Activated CD8-positive, alpha-beta memory T cell treated with anti-CD3 and anti-CD28 coated beads for 24 hours (primary cell): Measurements from ENCODE around the gene SH3D19.
"Not testable (repeated sequence)": the region's sequence is repeated elsewhere in the genome, so short reads cannot be mapped to it uniquely, and the experiment has no call there.

Source experiments
- DNase-seq: peaks from one replicate; pipeline ENCODE4 v3.0.0-alpha.2; 2020

SH3D19 gene

DNA sequence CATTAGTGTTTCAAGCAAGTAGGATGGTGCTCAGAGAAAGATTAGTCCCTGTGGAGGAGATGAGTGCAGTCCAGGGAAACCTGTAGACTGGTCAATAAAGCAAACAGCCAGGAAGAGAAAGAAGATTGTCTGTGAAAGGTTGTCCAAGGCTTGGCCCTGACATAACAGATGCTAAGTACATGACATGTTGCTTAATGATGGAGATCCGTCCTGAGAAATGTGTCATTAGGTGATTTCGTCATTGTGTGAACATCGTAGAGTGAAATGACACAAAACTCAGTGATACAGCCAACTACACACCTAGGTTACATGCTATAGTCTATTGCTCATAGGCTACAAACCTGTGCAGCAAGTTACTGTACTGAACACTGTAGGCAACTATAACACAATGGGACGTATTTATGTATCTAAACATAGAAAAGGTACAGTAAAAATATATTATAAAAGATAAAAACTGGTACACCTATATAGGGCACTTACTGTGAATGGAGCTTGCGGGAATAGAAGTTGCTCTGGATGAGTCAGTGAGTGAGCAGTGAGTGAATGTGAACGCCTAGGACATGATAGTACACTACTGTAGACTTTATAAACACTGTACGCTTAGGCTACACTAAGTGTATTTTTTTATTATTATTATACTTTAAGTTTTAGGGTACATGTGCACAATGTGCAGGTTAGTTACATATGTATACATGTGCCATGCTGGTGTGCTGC lies 57.4 kb downstream of the SH3D19 start:
- no peak for DNase-seq

DNA sequence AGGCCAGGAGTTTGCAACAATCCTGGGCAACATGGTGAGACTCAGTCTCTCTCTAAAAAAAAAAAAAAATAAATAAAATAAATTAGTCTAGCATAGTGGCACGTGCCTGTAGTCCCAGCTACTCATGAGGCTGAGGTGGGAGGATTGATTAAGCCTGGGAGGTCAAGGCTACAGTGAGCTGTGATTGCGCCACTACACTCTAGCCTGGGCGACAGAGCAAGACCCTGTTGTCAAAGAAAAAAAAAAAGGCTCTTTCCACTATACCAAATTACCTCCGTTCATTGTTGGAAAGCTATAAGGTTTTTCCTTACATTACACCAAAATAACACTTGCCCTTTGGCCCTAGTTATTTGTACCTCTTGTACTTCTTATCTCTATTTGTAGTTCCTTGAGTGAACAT lies 58.3 kb downstream of the SH3D19 start:
- no peak for DNase-seq

DNA sequence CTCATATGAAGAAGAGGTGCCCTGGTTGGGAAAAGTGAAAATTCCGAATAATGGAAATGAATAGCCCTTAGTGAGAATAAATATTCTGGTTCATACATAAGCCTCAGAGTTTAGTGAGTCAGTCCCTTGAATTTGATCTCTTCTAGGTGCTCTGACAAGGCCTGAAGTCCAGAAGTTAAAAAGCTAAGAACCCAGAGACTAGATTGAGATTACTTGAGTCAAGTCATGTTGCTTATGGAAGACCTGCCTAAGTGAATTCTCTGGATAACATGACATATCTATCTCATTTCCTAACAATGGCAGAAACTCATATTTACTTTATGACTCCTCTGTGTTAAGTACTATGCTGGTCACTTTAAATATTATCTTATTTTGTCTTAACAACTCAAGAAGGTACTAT lies 58.9 kb downstream of the SH3D19 start:
- DNase-seq, result no peak

DNA sequence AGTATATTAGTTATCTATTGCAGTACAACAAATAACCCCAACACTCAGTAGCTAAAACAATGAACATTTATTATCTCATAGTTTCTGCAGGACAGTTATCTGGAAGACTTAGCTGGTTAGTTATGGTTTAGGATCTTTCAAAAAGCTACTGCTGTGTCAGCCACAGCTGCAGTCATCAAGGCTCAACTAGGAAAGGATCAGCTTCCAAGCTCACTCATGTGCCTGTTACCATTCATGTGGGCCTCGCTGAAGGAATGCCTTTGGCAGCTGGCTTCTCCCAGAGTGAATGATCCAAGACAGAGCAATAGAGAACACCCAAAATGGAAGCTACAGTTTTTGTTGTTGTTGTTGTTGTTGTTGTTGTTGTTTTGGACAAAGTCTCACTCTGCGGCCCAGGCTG lies 62.0 kb downstream of the SH3D19 start:
- no peak for DNase-seq

DNA sequence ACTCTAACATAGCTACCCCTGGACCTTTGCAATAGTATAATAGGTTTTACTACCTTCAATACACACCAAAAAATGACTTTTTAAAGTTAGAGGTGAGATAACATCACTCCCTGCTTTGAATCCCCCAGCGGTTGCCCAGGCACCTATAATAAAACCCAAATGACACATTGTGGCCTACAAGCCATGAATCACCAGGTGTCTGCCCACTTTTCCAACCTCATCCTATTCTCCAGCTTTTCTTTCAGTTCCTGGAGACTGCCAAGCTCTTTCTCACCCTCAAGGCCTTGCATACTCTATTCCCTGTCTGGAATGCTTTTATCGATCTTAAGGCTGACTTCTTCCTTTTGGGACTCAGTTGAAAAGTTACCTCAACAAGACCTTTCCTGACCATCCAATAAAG lies 64.9 kb downstream of the SH3D19 start:
- no peak for DNase-seq

DNA sequence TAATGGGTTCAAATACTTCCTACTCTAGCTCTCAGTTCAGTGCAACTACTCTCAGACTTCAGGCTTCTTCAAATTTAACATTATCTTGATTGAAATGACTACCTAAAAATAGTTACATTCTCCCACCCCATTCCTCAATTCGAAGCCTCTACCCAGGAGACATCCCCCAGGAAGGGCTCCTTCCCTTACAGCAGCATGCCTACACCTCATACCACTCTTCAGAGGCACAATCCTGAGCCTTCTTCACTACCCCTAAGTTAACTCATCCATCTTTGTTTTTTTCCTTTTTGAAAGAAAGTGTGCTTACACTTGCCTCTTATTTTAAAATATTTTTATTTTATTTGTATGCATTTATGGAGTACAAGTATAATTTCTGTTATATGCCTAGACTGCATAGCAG lies 65.7 kb downstream of the SH3D19 start:
- DNase-seq, result no peak

DNA sequence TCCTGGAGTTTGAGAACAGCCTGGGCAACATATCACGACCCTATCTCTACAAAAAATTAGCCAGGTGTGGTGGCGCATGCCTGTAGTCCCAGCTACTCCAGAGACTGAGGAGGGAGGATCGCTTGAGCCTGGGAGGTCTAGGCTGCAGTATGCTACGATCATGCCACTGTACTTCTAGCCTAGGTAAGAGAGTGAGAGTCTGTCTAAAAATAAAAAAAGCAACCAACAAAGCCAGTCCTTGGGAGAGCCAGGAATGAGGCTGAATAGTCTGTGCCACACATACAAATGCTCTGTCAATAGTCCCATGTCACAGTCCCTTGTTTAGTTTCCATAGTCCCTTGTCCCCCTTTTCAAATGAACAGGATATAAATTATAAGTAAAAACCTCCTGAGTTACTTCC lies 67.7 kb downstream of the SH3D19 start:
- DNase-seq, result no peak

DNA sequence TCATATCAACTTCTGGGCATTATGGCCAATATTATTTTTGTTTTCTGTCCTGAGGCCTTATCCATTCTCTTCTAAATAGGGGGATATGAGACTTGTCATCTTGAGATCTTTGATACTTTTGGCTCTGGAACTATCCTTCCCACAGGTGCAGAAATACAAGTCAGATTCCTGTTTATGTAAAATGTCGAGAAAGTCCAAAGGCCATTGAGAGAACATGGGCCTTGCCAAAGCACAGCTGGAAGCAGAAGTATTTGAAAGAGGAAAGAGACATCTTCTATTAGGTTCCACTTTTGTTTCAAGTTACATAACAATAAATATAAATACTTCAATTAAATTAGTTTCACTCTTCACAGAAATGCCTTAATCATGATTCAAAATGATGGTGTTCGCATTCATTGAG lies 69.3 kb downstream of the SH3D19 start:
- no peak for DNase-seq

DNA sequence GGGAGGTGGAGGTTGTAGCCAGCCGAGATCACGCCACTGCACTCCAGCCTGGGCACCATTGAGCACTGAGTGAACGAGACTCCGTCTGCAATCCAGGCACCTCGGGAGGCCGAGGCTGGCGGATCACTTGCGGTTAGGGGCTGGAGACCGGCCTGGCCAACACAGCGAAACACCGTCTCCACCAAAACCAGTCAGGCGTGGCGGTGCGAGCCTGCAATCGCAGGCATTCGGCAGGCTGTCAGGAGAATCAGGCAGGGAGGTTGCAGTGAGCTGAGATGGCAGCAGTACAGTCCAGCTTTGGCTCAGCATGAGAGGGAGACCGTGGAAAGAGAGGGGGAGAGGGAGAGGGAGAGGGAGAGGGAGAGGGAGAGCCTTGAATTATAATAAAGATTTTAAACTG lies 69.7 kb downstream of the SH3D19 start:
- DNase-seq, result not testable (repeated sequence)

DNA sequence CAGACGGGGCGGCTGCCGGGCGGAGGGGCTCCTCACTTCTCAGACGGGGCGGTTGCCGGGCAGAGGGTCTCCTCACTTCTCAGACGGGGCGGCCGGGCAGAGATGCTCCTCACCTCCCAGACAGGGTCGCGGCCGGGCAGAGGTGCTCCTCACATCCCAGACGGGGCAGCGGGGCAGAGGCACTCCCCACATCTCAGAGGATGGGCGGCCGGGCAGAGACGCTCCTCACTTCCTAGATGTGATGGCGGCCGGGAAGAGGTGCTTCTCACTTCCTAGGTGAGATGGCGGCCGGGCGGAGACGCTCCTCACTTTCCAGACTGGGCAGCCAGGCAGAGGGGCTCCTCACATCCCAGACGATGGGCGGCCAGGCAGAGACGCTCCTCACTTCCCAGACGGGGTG lies 70.2 kb downstream of the SH3D19 start:
- not testable (repeated sequence) for DNase-seq

DNA sequence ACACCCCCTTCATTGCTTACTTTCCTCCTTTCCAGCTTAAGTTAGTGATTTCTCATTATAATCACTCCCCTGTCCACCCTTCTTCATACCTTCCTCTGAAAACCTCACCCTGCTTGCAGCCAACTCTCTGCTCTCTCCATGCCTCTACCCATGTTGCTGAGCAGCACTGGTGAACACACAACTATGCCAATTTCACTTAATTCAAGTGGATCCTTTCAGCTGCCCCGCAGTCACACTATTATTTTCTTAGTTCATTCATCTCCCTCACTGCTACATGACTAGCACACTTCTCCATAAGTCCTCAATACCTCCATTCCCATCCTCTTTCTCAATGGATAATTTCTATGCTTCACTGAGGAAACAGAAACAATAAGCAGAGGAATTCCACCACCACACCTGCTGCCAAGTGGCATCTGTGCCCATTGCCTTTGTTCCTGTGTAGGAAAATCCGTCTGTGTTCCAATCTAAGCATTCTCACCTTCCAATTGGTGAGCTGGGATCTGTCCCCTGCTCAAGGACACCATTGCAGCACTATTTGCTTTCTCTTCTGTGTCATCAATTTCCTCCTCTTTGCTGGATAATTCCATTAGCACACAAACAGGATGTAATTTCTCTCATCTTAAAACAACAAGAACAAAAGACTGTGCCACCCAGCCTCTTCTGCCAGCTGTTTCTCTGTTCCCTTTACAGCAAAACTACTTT lies 73.7 kb downstream of the SH3D19 start:
- no peak for DNase-seq

DNA sequence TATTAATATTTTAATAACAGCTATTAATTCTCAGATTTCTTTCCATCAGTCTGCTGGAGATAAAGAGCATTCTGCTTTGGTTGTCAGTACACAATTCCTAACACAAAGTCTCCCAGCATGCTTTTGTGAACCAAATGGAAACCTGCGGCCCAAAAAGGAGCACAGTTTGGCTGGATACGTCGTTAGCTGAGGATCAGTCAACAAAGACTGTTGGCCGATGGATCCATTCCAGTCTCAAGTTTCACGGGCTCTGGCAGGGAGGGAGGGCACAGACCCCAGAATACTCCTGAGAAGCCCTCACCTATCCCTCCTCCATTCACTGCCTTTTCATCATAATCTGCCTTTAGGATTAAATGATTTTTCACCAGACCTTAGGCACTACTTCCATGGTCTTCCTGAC lies 74.7 kb downstream of the SH3D19 start:
- DNase-seq, result no peak

DNA sequence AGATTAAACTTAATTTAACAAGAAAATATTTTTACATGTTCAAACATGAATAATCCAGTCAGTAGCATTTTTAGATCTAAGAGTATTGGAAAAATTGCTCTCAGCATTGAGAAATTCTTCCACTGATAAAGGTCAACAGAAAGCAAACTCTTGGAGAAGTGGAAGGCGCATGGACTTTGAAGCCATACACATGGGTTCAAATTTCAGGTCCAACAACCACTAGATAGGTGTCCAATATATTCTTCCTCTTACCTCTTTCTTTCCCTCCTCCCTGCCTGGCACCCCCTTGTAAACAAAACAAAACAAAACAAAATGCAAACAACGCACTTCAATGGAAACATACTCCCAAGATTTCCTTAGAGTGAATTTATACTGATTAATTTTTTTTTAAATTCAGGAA lies 76.9 kb downstream of the SH3D19 start:
- no peak for DNase-seq

DNA sequence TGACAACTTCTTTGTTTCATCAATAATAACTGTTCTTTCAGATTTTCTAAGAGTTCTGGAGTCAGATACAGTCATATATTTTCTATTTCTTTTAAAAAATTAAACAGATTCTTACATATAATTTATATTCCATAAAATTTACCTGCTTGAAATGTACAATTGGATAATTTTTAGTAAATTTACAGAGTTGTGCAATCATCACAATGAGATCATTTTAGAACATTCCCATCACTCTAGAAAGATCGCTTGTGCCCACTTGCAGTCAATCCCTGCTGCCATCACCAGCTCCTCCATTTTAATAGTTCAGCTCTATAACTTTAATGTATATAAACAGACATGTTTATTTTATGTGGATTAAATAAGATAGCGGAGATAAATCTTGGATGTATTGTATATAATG lies 78.0 kb downstream of the SH3D19 start:
- DNase-seq, result no peak

DNA sequence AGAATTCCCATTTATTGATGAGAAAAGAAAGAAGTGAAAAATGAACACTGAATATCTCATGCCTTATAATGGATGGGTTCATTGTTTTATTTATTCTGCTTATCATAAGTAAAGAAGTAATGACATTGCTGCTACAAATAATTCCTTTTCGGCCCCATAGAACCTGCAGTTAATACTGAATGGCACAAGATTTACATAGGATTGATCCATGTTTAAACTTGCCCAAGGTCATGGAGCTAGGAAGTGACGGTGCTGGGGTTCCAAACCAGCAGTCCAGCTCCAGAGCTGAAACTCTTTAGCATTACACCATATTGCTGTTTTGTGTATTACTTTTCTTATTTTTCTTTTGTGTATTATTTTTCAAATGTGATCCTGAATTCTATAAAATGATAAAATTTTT lies 78.7 kb downstream of the SH3D19 start:
- no peak for DNase-seq

DNA sequence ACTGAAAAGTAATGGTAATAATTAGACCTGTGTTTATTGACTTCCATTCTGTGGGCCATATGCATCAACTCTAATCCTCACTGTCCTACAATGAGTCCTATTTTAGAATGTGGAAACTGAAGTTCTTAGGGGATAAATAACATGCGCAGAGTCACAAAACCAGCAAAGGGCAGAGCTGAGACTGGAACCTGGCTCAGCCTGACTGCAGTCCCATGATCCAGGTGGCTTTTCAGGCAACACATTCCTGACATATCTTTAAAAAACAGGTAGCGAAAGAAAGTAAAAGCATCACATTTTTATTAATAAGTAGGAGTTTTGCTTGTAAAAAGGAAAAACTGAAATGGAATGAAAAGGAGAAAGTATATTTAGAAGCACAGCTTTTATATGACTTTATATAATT lies 83.1 kb downstream of the SH3D19 start:
- no peak for DNase-seq

DNA sequence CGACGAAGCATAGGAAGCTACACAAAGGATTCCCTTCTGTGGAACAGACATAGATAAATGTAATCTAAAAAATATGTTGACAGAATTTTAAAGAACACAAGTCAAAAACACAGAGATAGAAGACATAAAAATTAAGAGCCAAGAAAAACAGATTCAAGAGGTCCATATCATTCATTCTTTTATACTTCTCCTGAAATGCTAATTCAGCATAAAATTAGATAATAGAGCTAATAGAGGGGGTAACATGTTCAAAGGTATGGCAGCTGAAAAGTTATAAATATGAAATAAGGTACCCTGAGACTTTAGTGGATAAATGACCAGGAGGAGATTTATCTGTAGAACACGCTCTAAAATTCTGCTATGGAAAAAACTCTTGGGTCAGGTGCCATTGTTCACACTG lies 85.8 kb downstream of the SH3D19 start:
- DNase-seq, result no peak

DNA sequence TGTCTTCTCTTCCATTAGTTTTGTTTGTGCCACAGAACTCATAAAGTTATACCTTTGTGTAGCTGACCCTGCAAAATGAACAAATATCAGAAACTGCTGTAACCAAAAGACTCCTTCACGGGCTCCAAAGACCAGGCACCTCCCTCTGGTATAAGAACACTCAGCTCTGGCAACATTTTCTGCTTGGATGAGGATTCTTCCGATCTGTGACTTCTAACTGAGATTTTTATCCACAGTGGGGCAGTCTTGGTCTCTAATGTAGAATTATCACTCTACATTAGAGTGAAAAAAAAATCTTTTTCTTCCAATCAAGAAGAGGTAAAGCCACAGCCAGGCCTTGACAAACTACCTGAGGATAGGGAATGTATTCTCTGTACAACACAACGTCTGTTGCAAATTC lies 86.9 kb downstream of the SH3D19 start:
- no peak for DNase-seq

DNA sequence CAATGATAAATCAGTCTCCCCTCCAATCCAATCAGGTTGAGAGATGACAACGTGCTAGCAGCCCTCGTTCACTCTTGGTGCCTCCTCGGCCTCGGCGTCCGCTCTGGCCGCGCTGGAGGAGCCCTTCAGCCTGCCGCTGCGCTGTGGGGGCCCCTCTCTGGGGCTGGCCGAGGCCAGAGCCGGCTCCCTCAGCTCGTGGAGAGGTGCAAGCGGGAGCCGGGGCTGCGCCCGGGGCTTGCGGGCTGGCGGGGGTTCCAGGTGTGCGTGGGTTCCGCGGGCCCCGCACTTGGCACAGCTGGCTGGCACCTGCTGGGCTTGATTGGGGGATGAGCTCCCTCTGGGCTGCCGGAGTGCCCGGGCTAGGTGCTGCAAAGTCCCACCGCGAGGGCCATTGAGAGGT lies 89.4 kb downstream of the SH3D19 start:
- DNase-seq, result no peak

DNA sequence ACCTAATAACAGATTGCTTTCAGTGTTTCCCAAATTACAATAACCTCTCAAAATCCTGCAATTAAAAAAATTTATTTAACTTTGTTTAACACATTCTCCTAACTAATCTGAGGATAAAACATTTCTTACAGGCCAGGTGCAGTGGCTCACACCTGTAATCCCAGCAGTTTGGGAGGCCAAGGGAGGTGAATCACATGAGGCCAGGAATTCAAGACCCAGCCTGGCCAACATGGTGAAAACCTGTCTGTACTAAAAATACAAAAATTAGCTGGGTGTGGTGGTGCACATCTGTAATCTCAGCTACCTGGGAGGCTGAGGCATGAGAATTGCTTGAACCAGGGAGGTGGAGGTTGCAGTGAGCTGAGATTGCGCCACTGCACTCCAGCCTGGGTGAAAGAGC lies 90.0 kb downstream of the SH3D19 start:
- not testable (repeated sequence) for DNase-seq

DNA sequence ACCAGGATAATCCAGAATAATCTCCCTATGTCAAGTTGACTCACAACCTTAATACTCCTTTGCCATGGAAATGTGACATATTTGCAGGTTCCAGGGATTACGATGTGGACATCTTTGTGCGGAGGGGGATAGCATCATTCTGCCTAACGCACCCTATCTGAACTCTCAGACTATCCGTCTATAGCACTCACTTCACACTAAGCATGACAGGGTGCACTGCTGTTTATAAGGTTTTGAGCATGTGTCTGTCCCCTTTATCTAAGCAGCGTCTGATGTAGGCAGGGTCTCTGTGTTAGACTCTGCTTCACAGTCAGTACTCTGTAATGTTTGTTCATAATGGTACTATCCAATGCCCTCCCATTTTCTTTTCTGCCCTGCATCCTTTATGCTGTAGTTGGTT lies 91.8 kb downstream of the SH3D19 start:
- DNase-seq, result no peak

DNA sequence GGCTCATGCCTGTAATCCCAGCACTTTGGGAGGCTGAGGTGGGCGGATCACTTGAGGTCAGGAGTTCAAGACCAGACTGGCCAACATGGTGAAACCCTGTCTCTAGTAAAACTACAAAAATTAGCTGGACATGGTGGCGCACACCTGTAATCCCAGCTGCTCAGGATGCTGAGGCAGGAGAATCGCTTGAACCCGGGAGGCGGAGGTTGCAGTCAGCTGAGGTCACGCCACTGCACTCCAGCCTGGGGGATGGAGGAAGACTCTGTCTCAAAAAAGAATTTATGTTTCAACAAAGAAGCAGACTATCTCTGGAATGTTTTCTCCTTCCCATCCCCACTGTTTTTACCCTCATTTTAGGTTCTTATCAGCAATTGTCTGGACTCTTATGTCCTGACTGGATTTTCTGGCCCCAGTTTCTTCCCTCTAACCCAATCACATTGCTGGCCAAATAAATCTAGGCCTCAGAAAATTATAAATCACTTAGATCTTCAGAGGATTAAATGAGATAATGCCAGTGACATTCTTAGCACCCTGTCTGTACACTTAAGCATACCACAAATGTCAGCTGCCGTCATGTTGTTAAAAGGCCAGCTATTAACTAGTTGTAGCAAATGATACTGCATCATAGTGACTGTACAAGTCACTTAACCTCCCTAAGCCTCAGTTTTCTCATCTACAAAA lies 93.3 kb downstream of the SH3D19 start:
- DNase-seq, result no peak

DNA sequence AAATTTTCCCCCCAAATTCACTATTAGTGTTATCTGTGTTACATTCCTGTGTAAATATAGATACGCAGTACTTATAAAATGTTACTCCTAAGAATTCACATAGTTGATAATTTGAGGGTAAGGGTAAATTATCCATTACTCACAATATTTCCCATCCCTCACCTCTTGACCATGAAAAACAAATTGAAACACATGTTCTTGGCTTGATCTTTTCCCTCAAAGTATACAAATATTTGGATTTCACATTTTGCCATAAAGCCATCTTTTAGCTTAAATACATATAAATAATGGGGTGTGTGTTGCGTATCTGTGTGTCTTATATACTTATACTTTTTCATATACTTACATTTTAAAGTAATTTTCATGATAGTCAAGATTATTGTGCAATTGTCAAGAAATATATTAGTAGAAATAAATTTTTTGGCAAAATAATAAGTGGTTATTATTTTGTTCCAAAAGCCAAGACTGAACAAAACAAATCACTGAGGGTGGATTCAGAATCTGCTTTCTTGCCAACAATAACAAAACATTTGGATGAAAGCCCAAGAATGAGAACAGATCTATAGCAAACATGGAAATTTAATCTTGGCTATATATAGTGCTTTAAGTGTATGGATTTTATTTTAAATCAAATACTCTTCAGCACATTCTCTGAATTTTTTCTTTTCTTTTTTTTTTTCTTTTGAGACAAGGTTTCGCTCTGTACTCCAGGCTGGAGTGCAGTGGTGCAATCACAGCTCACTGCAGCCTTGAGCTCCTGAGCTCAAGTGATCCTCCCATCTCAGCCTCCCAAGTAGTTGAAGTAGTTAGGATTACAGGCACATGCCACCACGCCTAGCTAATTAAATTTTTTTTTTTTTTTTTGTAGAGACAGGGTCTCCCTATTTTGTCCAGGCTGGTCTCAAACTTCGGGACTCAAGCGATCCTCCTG lies 97.0 kb downstream of the SH3D19 start:
- DNase-seq, result no peak
